A549 (cell line): ENCODE data around the gene CTXN3. TPM values are rescaled to one million over a fixed set of nuclear protein-coding genes. Genes with fewer than 3 reads are reported as not detected.

ENCODE experiments used
- ATAC-seq, 2 experiments: fragments of 200-7000 bp in 1 of 2; fragments of >200 bp in 1 of 2; cut with Nextera tagmentation in 1 of 2; cut with Tn5 transposase in 1 of 2; 3 replicates each; pipeline versions ENCODE4 v1.8.0 to v1.9.1; 2018 to 2020; ENCODE audit warnings: mild to moderate bottlenecking in 1 of 2, moderate library complexity in 1 of 2
- CTCF ChIA-PET: fragments of 300-600 bp; sonication (Branson Sonifier 250); formaldehyde crosslinking; extraction: SDS; loops from one replicate; lab custom pipeline; 2021; ENCODE audit warnings: antibody characterized with exemption, inconsistent platforms; lab: Yijun Ruan, JAX
- POLR2A ChIA-PET: fragments of 350-600 bp; formaldehyde crosslinking; extraction: SDS; loops from one replicate; lab custom pipeline; 2021; ENCODE audit warnings: antibody characterized with exemption, inconsistent platforms; lab: Yijun Ruan, JAX
- DNase-seq, 2 experiments: peaks; one replicate each; pipeline versions ENCODE4 v3.0.0 to v3.0.0-alpha.2; 2011 to 2016; ENCODE audit warnings: low read depth in 1 of 2, low spot score in 1 of 2
- FAIRE-seq: peaks from 2 replicates; lab custom pipeline; 2011; peaks lifted over from hg19 to GRCh38; lab: Jason Lieb, UNC
- H3K27ac ChIP-seq, 2 experiments: fragments of >200 bp; sonication (Bioruptor Twin); formaldehyde crosslinking; 3 replicates each; pipeline ENCODE4 v1.5.1; 2016 to 2017
- H3K4me1 ChIP-seq: fragments of >200 bp; sonication (Bioruptor Twin); formaldehyde crosslinking; 3 replicates; pipeline ENCODE4 v1.6.1; 2016
- H3K4me2 ChIP-seq: fragments of >200 bp; sonication (Bioruptor Twin); formaldehyde crosslinking; 3 replicates; pipeline ENCODE4 v1.6.1; 2016
- H3K4me3 ChIP-seq: fragments of >200 bp; sonication (Bioruptor Twin); formaldehyde crosslinking; 3 replicates; pipeline ENCODE4 v1.5.1; 2016
- H3K9me3 ChIP-seq: fragments of >200 bp; sonication (Bioruptor Twin); formaldehyde crosslinking; 3 replicates; pipeline ENCODE4 v1.6.1; 2016
- BHLHE40 ChIP-seq: IDR thresholded peaks from 2 replicates; pipeline ENCODE4 v1.6.1; 2012; ENCODE audit warnings: low read depth, low read length, inconsistent platforms
- CBX2 ChIP-seq: fragments of 200-600 bp; sonication (generic); IDR thresholded peaks from 2 replicates; pipeline ENCODE4 v1.6.1; 2016; ENCODE audit warnings: low read depth, mild to moderate bottlenecking, borderline replicate concordance
- CBX8 ChIP-seq: fragments of 200-600 bp; sonication (generic); IDR thresholded peaks from 2 replicates; pipeline ENCODE4 v1.6.1; 2016
- EHF ChIP-seq: fragments of 250-450 bp; sonication (Bioruptor Pico); IDR thresholded peaks from 2 replicates; pipeline ENCODE4 v1.5.0; 2020; ENCODE audit warnings: mild to moderate bottlenecking
- EP300 ChIP-seq, 2 experiments: fragments of >200 bp; sonication (Bioruptor Twin); formaldehyde crosslinking; IDR thresholded peaks; 2 replicates in 1 of 2; 3 replicates in 1 of 2; pipeline ENCODE4 v1.6.1; 2016 to 2017
- FOSB ChIP-seq: fragments of 250-450 bp; sonication (Bioruptor Pico); IDR thresholded peaks from 2 replicates; pipeline ENCODE4 v1.5.0; 2020; ENCODE audit warnings: mild to moderate bottlenecking, moderate library complexity
- HDAC2 ChIP-seq: fragments of 200-600 bp; sonication (generic); IDR thresholded peaks from 2 replicates; pipeline ENCODE4 v1.6.1; 2016
- HEYL ChIP-seq: fragments of 250-450 bp; sonication (Bioruptor Pico); IDR thresholded peaks from 2 replicates; pipeline ENCODE4 v1.8.0; 2021; ENCODE audit warnings: mild to moderate bottlenecking, moderate library complexity
- HOXA7 ChIP-seq: fragments of 250-450 bp; sonication (Bioruptor Pico); IDR thresholded peaks from 2 replicates; pipeline ENCODE4 v1.5.0; 2020; ENCODE audit warnings: mild to moderate bottlenecking, moderate library complexity
- HOXB13 ChIP-seq: fragments of 250-450 bp; sonication (Bioruptor Pico); IDR thresholded peaks from 2 replicates; pipeline ENCODE4 v1.5.0; 2020; ENCODE audit warnings: low read depth, mild to moderate bottlenecking, moderate library complexity
- JUNB ChIP-seq: fragments of >200 bp; sonication (Bioruptor Twin); formaldehyde crosslinking; IDR thresholded peaks from 2 replicates; pipeline ENCODE4 v1.6.1; 2016
- KDM5A ChIP-seq: fragments of 200-600 bp; sonication (generic); IDR thresholded peaks from 2 replicates; pipeline ENCODE4 v1.6.1; 2016; ENCODE audit warnings: antibody characterized with exemption, mild to moderate bottlenecking
- MAZ ChIP-seq: fragments of 150-350 bp; IDR thresholded peaks from 2 replicates; pipeline ENCODE4 v1.6.1; 2014; ENCODE audit warnings: antibody characterized with exemption, low read depth, low read length, borderline replicate concordance
- NFE2L2 ChIP-seq: fragments of 150-350 bp; conservative IDR thresholded peaks from 2 replicates; pipeline ENCODE4 v1.6.1; 2014; ENCODE audit warnings: low read length
- NR3C1 ChIP-seq: fragments of >200 bp; sonication (Bioruptor Twin); formaldehyde crosslinking; IDR thresholded peaks from 3 replicates; pipeline ENCODE4 v1.6.1; 2017
- POLR2A ChIP-seq: IDR thresholded peaks from 2 replicates; pipeline ENCODE4 v1.6.1; 2012; ENCODE audit warnings: mild to moderate bottlenecking, low read length
- POLR2AphosphoS2 ChIP-seq: conservative IDR thresholded peaks from 2 replicates; pipeline ENCODE4 v1.6.1; 2012; ENCODE audit warnings: low read length, improper control_type of control experiment, inconsistent platforms
- RNF2 ChIP-seq: fragments of 200-600 bp; sonication (generic); IDR thresholded peaks from 2 replicates; pipeline ENCODE4 v1.6.1; 2016; ENCODE audit warnings: low read depth, mild to moderate bottlenecking, antibody characterized with exemption, moderate library complexity, borderline replicate concordance
- SMC3 ChIP-seq: fragments of >200 bp; sonication (Bioruptor Twin); formaldehyde crosslinking; IDR thresholded peaks from 3 replicates; pipeline ENCODE4 v1.6.1; 2018; ENCODE audit warnings: inconsistent platforms
- TP53 ChIP-seq: fragments of 250-450 bp; sonication (Bioruptor Pico); IDR thresholded peaks from 2 replicates; pipeline ENCODE4 v1.5.0; 2021; ENCODE audit warnings: mild to moderate bottlenecking, moderate library complexity
- ZC3H11A ChIP-seq: fragments of 450-650 bp; IDR thresholded peaks from 2 replicates; pipeline ENCODE4 v1.6.1; 2014; ENCODE audit warnings: antibody characterized with exemption, mild to moderate bottlenecking
- ZNF302 ChIP-seq: fragments of 250-450 bp; sonication (Bioruptor Pico); IDR thresholded peaks from 2 replicates; pipeline ENCODE4 v1.9.0; 2021; ENCODE audit warnings: inconsistent platforms, mild to moderate bottlenecking, moderate library complexity
- WGBS: methylation state at CpG from one replicate; pipeline ENCODE4 v1.1.6; 2017; ENCODE audit errors: missing lambda C conversion rate; 5-methylcytosine and 5-hydroxymethylcytosine counted together
- polyA plus RNA-seq, 4 experiments: library from polyadenylated mRNA; depleted of rRNA in 3 of 4; stranded (reverse); fragments of >200 nt; fragmentation: RNase III in 1 of 4; extraction: RNeasy Plus Mini Kit Qiagen cat#74134 plus additional on column Dnase treatment in 1 of 4; gene quantifications; 2 replicates in 3 of 4; 3 replicates in 1 of 4; pipeline ENCODE4 v1.2.3, GENCODE V29; 2011 to 2017
- TF ChIP-seq, protein P1 (sequence below): fragments of 200-600 bp; sonication (generic); IDR thresholded peaks from 2 replicates; pipeline ENCODE4 v1.6.1; 2016; ENCODE audit warnings: antibody characterized with exemption, mild to moderate bottlenecking, moderate library complexity
- TF ChIP-seq, protein P2 (sequence below): fragments of 150-350 bp; IDR thresholded peaks from 2 replicates; pipeline ENCODE4 v1.6.1; 2014; ENCODE audit warnings: low read depth, mild to moderate bottlenecking, low read length
- TF ChIP-seq, protein P3 (sequence below): IDR thresholded peaks from 2 replicates; pipeline ENCODE4 v1.6.1; 2012; ENCODE audit warnings: low read depth, borderline replicate concordance
- TF ChIP-seq, protein P4 (sequence below): IDR thresholded peaks from 2 replicates; pipeline ENCODE4 v1.6.1; 2012
- TF ChIP-seq, protein P5 (sequence below): fragments of 250-450 bp; sonication (Bioruptor Pico); IDR thresholded peaks from 2 replicates; pipeline ENCODE4 v1.5.0; 2021; ENCODE audit warnings: mild to moderate bottlenecking, moderate library complexity, borderline replicate concordance
- TF ChIP-seq, protein P6 (sequence below): IDR thresholded peaks from 2 replicates; pipeline ENCODE4 v1.6.1; 2012

Gene CTXN3
- polyA plus RNA-seq, 2 of the 4 experiments (the other 2 are of a cell fraction): not detected

DNA sequence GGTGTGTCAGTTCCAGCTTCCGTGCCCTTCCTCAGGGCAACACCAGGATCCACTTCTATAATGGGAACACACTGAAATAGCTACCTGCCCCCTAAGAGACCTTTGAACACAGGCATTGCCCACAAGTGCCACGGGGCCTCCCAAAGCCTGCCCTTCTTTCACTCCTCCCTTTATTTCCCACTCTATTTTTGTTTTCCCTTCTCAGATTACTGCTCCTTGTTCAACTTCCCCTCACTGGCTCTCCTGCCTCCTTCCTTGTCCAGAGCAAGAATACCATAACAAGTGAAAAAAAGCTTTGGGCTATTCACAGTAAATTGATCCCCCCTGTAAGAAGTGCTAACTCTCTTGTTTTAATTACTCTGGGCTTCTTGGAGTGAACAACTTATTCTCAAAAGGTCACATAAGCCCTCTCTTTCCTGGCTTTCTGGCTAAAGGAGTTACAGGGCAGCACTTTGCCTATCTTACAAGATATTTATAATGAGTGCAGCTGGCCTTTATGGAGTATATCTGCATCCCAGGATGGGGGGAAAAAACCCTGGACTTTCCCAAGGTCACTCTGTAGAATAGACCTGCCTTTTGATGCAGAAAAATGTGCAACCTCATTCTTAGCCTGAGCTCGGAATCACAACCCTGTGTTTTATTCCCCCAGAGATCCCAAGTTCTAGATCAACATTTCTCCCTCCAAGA lies 11.3 kb downstream of the CTXN3 start:
- TF ChIP-seq ZNF302 (no peak), NR3C1 (no peak), ZC3H11A (no peak), HDAC2 (no peak), POLR2A (no peak), TP53 (no peak), CBX8 (no peak), POLR2AphosphoS2 (no peak), CBX2 (no peak), HOXB13 (CRISPR knock-in tag) (no peak), BHLHE40 (no peak), NFE2L2 (no peak), SMC3 (no peak), JUNB (no peak), FOSB (CRISPR knock-in tag) (no peak), EP300 (IDR thresholded peaks at IDR 0.05) (no peak), EHF (CRISPR knock-in tag) (no peak)
- TF ChIP-seq, protein P1, sequence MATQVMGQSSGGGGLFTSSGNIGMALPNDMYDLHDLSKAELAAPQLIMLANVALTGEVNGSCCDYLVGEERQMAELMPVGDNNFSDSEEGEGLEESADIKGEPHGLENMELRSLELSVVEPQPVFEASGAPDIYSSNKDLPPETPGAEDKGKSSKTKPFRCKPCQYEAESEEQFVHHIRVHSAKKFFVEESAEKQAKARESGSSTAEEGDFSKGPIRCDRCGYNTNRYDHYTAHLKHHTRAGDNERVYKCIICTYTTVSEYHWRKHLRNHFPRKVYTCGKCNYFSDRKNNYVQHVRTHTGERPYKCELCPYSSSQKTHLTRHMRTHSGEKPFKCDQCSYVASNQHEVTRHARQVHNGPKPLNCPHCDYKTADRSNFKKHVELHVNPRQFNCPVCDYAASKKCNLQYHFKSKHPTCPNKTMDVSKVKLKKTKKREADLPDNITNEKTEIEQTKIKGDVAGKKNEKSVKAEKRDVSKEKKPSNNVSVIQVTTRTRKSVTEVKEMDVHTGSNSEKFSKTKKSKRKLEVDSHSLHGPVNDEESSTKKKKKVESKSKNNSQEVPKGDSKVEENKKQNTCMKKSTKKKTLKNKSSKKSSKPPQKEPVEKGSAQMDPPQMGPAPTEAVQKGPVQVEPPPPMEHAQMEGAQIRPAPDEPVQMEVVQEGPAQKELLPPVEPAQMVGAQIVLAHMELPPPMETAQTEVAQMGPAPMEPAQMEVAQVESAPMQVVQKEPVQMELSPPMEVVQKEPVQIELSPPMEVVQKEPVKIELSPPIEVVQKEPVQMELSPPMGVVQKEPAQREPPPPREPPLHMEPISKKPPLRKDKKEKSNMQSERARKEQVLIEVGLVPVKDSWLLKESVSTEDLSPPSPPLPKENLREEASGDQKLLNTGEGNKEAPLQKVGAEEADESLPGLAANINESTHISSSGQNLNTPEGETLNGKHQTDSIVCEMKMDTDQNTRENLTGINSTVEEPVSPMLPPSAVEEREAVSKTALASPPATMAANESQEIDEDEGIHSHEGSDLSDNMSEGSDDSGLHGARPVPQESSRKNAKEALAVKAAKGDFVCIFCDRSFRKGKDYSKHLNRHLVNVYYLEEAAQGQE: no peak
- TF ChIP-seq, protein P2, sequence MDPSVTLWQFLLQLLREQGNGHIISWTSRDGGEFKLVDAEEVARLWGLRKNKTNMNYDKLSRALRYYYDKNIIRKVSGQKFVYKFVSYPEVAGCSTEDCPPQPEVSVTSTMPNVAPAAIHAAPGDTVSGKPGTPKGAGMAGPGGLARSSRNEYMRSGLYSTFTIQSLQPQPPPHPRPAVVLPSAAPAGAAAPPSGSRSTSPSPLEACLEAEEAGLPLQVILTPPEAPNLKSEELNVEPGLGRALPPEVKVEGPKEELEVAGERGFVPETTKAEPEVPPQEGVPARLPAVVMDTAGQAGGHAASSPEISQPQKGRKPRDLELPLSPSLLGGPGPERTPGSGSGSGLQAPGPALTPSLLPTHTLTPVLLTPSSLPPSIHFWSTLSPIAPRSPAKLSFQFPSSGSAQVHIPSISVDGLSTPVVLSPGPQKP: no peak
- TF ChIP-seq, protein P3, sequence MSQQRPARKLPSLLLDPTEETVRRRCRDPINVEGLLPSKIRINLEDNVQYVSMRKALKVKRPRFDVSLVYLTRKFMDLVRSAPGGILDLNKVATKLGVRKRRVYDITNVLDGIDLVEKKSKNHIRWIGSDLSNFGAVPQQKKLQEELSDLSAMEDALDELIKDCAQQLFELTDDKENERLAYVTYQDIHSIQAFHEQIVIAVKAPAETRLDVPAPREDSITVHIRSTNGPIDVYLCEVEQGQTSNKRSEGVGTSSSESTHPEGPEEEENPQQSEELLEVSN: no peak
- DNase-seq (no peak), FAIRE-seq (no peak), ATAC-seq (no peak)
- no peak overlapping the region for H3K4me3 ChIP-seq
- H3K4me2 ChIP-seq: no peak overlapping the region
- WGBS: 47% methylated on average over 3 of the region's 3 CpGs
- CTCF ChIA-PET: no interaction called here
- no peaks in the 10 kb centered on the region for H3K4me1 ChIP-seq
- no peak overlapping the region for H3K27ac ChIP-seq
- POLR2A ChIA-PET: no interaction called here
- no peaks in the 10 kb centered on the region for H3K9me3 ChIP-seq

DNA sequence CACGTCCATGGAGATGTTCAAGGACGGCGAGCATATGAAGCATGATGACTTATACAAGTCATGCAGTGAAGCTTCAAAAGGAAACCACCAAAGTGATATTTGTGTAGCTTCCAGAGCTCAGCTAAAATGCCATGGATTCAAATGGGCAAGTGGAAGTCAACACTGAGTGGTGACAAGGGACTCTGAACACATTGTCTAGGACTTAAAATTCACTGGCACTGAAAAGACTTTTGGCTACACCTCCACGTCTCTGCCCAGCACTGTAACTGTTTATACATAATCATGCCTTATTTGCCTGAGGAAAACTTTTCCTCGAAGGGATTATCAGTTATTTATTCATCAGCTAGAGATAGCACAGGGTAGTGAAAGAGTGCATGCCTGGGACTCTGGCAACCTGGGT lies 15.2 kb downstream of the CTXN3 start:
- H3K27ac ChIP-seq: no peak overlapping the region
- H3K9me3 ChIP-seq: no peaks in the 10 kb centered on the region
- no peaks in the 10 kb centered on the region for H3K4me1 ChIP-seq
- CTCF ChIA-PET: interaction anchor here (1.0 kb wide), 1 partner anchor 13 kb away, joined by 3 read pairs; no protein-coding TSS in a partner anchor
- H3K4me2 ChIP-seq: no peak overlapping the region
- POLR2A ChIA-PET: no interaction called here
- no peak for DNase-seq
- no peak for ATAC-seq
- H3K4me3 ChIP-seq: no peak overlapping the region
- no peak for FAIRE-seq
- TF ChIP-seq, protein P4, sequence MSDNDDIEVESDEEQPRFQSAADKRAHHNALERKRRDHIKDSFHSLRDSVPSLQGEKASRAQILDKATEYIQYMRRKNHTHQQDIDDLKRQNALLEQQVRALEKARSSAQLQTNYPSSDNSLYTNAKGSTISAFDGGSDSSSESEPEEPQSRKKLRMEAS: no peak
- no peak for TF ChIP-seq MAZ
- TF ChIP-seq HOXB13 (CRISPR knock-in tag): no peak
- TF ChIP-seq KDM5A: no peak
- TF ChIP-seq HOXA7 (CRISPR knock-in tag): no peak
- TF ChIP-seq, protein P5, sequence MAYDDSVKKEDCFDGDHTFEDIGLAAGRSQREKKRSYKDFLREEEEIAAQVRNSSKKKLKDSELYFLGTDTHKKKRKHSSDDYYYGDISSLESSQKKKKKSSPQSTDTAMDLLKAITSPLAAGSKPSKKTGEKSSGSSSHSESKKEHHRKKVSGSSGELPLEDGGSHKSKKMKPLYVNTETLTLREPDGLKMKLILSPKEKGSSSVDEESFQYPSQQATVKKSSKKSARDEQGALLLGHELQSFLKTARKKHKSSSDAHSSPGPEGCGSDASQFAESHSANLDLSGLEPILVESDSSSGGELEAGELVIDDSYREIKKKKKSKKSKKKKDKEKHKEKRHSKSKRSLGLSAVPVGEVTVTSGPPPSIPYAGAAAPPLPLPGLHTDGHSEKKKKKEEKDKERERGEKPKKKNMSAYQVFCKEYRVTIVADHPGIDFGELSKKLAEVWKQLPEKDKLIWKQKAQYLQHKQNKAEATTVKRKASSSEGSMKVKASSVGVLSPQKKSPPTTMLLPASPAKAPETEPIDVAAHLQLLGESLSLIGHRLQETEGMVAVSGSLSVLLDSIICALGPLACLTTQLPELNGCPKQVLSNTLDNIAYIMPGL: no peak
- TF ChIP-seq RNF2: no peak
- no peak for TF ChIP-seq POLR2A
- no peak for TF ChIP-seq ZC3H11A
- no peak for TF ChIP-seq JUNB
- TF ChIP-seq, protein P3: no peak
- no peak for TF ChIP-seq EP300 (IDR thresholded peaks at IDR 0.05)
- no peak for TF ChIP-seq HEYL (CRISPR knock-in tag)
- TF ChIP-seq, protein P6, sequence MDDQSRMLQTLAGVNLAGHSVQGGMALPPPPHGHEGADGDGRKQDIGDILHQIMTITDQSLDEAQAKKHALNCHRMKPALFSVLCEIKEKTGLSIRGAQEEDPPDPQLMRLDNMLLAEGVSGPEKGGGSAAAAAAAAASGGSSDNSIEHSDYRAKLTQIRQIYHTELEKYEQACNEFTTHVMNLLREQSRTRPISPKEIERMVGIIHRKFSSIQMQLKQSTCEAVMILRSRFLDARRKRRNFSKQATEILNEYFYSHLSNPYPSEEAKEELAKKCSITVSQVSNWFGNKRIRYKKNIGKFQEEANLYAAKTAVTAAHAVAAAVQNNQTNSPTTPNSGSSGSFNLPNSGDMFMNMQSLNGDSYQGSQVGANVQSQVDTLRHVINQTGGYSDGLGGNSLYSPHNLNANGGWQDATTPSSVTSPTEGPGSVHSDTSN: no peak
- TF ChIP-seq TP53: no peak
- WGBS: 68% methylated on average over 5 of the region's 5 CpGs
